ENCODE measurements around the gene ADAMTS10.
A peak's percentile ranks its signal among the peaks of the same experiment; 100 is the strongest.
"Not testable (repeated sequence)": the region's sequence is repeated elsewhere in the genome, so short reads cannot be mapped to it uniquely, and the experiment has no call there.

Gene ADAMTS10

DNA sequence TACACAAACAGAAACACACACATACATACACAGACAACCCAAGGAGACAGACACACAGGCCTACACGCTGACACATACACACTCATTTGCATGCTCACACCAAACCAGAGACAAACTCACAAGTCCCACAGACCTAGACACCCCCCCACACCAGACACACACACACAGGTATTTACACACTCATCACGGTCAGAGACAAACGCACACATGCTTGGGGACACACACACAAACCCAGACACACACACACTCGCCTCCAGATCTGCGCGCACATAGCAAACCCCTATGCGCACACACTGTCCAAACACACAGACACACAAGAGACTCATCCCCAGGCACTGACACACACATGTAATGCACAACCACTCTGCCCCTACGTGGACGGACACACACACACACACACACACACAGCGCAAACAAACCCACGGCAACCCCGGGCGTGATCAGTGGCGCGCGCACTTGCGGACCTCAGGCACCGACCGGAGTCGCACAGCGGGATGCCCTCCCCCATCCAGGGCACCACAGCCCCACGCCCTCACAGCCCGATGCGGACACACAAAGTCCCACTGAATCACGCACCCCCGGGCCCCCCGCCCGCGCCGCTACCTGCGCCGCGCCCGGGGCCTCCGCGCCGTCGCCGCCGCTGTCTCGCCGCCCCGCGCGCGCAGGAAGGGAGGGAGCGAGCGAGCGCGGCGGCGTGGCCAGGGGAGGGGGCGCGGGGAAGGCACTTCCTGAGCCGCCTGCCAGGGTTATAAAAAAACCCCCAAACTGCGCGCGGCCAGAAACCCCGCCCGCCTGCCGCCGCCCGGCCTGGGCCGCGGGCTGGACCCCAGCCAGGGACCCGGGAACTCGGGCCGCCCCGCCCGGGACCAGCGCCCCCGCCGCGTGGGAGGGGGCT lies at the start of gene ADAMTS10:
ADAMTS10 (minus strand) TSS at position 675 of the 895 bp plus-strand sequence. CDS start 5,005 bp downstream, outside the sequence.
- peak; percentile 61 for DNase-seq

DNA sequence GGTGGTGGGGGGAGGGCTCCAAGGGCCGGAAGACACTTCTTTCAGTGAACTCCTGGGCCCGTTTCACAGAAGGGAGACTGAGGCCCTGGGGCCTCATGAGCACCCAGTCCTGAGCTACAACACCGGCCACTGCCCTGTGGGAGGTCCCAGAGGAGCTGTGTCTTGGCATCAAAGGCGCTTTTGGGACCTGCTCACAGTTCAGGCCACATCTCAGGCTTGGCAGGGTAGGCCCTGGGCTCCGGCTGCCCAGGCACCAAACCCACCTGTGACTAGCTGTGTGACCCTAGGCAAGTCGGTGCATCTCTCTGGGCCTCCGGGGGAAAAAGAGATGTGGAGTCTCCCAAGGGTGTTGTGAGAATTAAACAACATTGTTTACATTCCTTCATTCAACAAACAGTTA lies 49.4 kb upstream of the ADAMTS10 start:
- DNase-seq: no peak

DNA sequence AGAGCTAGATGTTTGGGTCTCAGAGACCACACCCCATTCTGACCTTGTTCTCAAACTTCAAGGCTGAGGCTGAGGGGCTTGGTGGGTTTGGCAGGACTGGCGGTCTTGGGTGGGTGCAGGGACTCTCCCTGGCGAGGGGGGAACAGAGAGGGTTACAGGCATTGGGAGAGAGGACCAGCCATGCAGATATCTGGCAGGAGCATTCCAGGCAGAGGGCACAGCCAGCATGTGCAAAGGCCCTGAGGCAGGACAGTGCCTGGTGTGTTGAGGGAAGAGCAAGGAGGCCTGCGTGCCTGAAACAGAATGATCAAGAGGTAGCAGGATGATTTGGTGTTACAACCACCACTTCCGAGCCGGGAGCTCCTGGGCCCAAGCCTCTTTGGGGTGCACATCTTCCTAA lies 47.4 kb upstream of the ADAMTS10 start:
- no peak for DNase-seq

DNA sequence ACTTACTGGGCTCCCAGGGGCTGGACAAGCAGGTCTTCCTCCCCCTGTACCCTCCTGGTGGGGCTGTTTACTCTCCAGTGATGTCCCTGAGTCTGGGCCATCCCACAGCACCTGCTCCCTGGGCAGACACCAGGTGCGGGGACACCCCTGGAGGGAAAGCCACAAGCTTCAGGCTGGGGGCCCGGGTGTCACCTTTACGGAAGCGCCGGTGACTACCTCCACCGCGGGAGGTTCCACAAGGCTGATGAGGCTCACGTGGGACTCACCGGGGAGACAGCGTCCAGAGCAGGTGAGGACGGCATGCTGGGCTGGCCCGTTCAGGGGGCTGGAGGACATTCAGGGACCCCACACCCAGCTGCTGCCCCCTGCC lies 44.8 kb upstream of the ADAMTS10 start:
- DNase-seq: peak; percentile 54

DNA sequence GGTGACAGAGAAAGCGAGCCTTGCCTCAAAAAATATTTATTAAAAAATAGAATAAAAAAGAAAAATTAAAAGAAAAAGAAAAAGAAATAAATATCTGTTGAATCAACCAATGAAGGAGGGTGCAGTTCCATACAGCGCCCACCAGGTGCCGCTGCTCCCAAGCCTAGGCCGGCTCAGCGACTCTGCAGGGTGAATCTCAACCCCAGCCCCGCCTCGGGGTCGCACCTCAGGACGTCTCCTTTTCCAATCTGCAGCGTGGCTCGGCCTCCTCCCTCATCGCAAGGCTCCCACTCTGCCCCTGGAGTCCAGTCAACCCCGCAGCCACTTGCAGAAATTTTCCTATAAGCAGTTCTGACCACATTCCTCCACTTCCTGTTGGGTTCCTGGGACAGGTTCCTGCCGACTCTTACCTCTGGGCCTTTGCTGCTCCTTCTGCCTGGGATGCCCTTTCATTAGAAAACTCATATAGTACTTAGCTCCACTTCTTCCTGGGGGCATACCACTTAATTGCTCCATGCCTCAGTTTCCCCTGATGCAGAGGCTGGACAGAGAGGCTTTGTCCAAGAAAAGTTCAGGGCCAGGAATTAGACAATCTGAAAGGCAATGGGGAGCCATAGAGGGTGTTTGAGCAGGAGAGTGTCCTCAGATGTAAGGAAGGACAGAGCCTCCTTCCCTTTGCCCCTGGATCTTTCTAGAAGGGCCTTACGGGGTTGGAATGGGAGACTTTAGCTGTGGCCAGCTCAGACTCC lies 44.2 kb upstream of the ADAMTS10 start:
- peak; percentile 74 for DNase-seq

DNA sequence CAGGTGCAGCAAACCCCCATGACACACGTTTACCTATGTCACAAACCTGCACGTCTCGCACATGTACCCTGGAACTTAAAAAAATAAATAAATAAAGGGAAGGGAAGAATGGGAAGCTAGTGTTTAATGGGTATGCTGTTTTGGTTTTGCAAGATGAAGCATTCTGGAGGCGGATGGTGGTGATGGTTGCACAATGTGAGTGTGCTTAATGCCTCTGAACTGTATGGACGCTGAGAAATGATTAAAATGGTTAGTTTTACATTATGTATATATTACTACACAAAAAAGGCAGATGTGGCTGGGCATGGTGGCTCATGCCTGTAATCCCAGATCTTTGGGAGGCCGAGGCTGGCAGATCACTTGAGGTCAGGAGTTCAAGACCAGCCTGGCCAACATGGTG lies 37.7 kb upstream of the ADAMTS10 start:
- DNase-seq: no peak

DNA sequence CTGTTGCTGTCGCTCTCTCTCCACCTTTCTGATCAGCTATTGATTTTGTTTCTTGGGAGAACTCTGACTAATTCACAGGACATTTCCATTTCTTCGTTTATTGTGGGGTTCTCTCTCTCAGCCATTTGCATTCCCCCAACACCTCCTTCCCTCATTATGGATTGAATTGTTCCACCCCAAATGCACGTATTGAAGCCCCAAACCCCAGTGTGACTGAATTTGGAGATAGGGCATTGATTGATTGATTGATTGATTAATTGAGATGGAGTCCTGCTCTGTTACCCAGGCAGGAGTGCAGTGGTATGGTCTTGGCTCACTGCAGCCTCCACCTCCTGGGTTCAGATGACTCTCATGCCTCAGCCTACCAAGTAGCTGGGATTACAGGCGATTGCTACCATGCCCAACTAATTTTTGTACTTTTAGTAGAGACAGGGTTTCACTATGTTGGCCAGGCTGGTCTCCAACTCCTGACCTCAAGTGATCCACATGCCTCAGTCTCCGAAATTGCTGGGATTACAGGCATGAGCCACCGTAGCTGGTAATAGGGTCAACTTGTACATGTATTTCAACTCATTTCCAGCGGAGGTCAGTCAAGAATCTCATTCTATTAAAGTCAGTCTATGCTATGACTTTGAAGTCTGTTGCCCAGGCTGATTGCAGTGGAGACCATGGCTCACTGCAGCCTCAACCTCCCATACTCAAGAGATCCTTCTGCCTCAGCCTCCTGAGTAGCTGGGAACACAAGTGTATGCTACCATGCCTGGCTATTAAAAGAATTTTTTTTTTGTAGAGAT lies 33.5 kb upstream of the ADAMTS10 start:
- no peak for DNase-seq

DNA sequence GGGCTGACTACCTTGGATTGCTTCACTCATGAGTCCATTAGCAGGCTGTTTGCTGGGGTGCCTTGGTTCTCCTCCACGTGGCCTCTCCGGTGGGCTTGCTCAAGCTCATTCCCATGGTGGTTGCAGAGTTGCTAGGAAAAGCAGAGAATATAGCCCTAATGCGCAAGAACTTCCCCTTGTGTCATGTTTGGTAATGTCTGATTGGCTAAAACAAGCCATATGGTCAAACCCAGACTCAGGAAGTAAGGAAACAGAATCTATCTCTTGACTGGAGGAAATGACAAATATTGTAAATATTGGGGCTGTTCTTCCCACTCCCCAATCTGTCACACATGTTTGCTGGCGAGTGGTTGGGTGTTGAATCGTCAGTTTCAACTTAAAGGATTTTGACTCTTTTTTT lies 32.0 kb upstream of the ADAMTS10 start:
- no peak for DNase-seq

DNA sequence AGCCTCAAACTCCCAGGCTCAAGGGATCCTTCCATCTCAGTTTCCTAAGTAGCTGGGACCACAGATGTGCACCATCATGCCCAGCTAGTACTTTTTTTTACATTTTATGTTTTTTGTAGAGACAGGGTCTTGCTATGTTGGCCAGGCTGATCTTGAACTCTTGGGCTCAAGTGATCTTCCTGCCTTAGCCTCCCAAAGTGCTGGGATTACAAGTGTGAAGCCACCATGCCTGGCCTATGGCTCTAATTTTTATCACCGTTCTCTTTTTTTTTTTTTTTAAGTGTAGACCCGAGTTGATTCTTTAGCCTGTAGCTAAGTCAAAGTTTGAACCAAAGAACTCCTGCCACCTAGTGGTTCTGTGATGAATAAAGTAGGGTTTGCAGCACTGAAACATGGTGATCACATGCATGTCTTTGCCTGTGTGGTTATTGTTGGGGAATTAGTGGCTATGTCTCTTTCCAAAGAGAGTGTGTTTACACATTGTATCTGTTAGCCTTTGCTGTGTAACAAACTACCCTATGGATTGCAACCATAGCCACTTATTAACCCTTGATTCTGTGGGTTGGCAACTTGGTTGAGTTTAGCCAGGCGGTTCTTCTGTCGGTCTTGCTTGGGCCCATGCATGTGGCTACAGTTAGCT lies 31.5 kb upstream of the ADAMTS10 start:
- no peak for DNase-seq

DNA sequence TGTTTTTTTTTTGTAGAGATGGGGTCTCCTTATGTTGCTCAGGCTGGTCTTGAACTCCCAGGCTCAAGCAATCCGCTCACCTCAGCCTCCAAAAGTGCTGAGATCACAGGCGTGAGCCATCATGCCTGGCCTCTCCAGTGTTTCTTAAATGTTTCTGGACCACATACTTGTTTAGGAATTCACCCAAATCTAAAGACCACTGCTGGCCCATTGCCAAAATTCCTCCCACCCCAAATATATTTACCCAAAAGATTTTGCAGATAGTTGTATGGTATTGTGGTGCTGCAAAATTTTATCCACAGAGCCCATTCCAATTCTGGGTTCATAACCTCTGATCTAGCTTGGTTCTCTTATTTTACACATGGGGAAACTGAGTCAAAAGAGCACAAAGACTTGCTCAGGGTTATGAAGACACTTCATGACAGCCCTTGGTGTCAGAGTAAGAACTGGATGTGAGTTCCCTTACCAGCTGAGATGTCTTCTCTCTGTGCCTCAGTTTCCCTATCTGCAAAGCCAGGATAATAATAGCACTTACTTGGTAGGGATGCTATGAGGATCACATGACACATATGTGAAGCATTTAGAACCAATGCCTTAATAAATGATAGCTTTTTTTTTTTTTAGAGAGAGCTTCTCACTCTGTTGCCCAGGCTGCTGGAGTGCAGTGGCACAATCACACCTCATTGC lies 30.8 kb upstream of the ADAMTS10 start:
- no peak for DNase-seq

DNA sequence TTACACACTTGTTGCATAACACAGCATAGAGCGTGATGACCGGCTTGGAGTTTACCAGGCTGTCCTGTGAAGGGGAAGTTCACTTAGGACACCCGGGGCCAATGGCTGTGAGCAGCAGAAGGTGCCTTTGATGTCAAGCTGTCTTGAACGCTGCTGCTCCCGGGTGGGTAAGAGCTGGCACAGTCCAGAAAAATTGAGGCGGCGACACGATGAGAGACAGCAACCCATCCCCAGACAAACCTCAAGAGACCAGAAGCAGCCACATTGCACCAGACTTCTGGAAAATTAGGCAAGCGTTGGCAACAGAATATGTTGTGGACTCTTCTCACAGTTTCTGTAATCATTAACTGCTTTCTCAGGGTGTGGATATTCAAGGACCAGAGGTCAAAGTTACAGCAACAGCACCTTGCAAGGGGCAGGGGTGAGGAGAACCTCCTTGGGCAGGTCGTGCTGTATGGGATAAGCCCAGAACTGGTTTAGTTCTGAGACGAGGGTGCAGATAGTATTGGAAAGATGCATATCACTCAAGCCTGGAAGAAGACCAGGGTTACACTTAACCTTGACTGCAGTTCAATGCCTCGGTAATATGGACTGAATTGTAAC lies 30.0 kb upstream of the ADAMTS10 start:
- no peak for DNase-seq

DNA sequence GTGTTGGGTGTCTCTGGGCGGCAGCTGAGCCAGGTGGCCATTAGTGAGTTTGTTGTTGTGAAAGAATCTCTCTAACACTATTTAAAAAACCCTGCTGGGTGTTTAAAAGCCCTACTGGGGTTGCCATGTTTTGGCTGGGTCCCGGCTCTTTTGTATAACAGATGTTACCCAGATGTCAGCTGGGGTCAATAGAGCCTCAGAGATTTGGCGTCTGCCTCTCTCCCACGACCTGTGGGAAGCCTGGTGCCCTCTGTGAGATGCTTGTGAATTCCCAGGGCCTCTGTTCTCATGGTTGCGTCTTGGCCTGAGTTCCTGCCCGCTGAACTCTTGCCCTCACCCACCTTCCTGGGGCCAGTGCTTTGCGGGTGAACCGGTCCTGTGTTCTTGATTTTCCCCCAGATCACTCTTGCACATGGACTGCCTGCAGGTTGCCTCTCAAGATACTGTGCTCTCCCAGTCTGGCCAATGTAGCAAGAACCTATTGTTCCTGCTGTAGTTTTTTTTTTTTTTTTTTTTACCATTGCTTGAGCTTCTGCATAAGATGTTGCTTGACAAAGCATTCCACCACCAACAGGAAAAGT lies 29.4 kb upstream of the ADAMTS10 start:
- DNase-seq: no peak

DNA sequence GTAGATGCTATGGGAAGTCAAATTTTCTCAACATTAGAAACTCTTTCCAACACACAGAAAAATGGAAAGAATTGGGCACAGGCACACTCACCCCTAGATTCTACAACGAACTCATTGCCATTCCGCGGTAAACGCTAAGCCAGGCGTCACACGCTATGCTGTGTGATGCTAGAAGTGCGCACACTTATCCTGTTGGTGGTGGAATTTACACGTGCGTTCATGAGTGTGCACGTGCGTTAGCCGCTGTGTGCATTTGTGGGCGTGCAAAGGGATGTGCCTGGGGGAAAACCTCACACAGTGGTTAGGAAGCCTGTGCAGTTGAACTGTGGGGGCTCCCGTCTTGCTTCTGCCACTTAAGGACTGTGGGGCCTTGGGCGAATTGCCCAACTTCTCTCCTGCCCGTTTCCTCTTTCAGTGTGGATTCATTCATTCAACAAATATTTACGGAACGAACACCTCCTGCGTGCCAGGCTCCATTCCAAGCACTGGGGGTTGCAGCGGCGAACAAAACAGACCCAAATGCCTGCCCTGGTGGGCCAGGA lies 27.6 kb upstream of the ADAMTS10 start:
- DNase-seq: no peak

DNA sequence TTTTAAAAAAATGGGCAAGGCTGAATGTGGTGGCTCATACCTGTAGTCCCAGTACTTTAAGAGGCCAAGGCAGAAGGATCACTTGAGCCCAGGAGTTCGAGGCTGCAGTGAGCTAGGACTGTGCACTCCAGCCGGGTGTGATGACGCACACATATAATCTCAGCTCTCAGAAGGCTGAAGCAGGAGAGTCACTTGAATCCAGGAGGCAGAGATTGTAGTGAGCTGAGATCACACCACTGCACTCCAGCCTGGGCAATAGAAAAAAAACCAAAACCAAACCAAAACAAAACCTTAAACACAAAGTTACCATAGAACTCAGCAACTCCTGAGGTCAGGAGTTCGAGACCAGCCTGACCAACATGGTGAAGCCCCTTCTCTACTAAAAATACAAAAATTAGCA lies 26.6 kb upstream of the ADAMTS10 start:
- not testable (repeated sequence) for DNase-seq

DNA sequence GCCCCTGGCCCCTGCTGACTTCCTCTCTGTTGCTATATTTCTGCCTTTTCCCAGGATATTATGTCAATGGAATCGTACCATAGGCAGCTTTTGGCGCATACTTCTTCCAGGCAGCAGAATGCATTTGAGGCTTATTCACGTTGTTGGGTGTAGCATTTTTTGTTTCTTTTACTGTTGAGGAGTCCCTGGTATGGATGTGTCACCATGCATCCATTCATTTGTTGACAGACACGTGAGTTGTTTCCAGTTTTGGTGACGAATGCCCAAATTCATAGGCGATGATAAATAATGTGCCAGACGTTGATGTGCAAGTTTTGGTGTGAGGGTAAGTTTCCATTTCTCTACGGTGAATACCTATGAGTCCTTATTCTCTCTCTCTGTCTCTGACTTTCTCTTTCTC lies 24.9 kb upstream of the ADAMTS10 start:
- no peak for DNase-seq

DNA sequence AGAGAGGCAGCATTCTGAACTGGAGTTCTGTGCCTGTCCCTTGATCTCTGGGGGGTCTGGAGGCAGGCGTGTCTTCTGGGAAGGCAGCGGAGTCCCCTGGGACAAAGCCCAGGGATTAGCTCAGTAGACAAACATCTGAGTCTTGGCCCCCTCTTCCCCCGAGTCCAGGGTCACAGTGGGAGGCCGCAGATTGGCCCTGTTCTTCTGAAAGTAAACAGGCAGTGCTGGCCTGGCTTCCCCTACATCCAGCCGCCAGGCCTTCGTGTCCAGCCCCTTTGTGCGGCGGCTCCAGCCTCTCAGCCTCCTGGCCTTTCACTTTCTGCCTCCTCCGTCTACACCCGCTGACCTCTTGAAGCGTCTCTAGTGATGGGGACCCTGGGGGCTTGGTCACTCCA lies 20.9 kb upstream of the ADAMTS10 start:
- DNase-seq: no peak

DNA sequence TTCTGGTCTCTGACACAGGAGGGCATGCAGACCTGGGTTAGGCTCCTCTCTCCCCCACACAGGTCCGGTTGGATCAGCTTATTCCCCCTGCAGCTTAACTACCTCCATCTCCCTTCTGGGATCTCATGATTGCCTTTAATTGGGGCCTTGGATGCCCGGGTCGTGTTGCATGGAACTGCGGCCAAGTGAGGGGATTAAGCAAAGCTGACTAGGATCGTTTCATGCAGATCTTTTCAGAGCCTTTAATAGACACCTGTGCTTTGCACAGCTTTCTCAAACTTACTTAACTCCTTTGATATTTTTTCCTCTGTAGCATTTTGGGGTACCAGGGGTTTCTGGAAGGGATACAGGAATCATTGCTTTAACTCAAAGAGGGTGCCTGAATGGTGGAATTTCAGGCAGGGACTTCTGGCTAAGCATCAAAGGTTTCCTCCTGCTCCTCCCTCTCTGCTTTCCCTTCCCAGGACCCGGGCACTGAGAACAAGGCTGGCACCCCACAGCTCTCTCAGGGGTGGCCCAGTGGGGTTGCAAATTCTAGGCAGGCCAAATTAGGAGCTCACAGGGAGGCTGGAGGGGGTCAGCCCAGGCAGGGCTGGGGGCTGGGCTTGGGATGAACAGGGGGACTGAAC lies 20.4 kb upstream of the ADAMTS10 start:
- no peak for DNase-seq

DNA sequence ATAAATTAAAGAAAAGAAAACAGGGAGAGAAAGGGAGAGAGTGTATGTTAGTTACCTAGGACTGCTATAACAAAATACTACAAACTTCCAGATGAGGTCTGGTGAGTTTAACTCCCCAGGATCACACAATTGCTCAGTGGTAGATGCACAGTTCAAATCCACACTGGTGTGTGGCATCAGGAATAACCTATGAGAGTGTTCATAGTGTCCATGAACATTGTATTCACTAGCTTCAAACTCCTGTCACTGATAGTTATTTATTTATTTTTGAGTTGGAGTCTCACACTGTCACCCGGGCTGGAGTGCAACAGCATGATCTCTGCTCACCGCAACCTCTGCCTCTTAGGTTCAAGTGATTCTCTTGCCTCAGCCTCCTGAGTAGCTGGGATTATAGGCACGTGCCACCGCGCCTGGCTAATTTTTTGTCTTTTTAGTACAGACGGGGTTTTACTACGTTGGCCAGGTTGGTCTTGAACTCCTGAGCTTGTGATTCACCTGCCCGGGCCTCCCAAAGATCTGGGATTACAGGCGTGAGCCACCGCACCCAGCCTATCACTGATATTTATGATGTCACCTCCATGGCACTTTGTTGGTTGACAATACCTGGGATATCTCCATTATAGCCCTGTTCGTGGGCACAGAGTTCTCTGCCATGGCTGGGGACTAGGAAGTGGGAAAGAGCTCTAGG lies 19.6 kb upstream of the ADAMTS10 start, which contains the start of gene NFILZ:
NFILZ (plus strand) TSS at position 638 of the 688 bp plus-strand sequence. CDS start 46,133 bp downstream, outside the sequence.
- no peak for DNase-seq

DNA sequence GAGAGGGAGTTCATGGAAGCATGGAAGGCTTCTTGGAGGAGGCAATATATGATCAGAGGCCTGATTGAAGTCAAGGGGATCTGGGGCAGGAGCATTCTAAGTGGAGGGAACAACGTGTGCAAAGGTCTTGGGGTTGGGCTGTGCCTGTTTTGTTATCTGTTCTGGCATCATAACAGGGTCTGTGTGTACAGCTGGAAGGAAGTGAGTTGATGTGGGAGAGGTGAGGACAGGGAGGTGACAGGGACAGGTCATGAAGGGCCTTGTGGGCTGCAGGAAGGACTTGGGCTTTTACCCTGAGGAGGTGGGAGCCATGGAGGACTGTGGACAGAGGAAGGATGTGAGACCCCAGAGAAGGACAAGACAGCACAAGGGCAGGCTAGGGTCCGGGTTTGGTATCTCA lies 18.7 kb upstream of the ADAMTS10 start:
- DNase-seq: no peak

DNA sequence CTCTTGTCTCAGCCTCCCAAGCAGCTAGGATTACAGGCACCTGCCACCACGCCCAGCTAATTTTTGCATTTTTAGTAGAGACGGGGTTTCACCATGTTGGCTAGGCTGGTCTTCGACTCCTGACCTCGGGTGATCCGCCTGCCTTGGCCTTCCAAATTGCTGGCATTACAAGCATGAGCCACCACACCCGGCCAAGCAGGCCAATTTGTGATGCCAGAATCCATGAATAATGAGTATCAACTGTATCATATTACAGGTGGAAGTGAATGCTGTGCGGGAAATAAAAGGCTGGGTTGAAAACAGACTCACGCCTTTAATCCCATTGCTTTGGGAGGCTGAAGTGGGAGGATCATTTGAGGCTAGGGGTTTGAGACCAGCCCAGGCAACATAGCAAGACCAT lies 16.3 kb upstream of the ADAMTS10 start:
- no peak for DNase-seq

Measured in activated T-cell treated with anti-CD3 and anti-CD28 coated beads, Interleukin-2, amount 50 U/mL, for 1 hour (primary cell).